ENCODE data around the gene NRF1.

The NRF1 gene

GRCh38 chr7:129742256-129742655 lies 130.7 kb downstream of the NRF1 start:
- DNase-seq: no peak

GRCh38 chr7:129746857-129747529 lies 135.5 kb downstream of the NRF1 start:
- DNase-seq: no peak

GRCh38 chr7:129748356-129749109 lies 137.0 kb downstream of the NRF1 start:
- DNase-seq: no peak

- no peak for DNase-seq
These were observed 138.6 kb downstream of the NRF1 start for GRCh38 chr7:129750091-129750490.

GRCh38 chr7:129750501-129750900 lies 139.0 kb downstream of the NRF1 start:
- DNase-seq: no peak

GRCh38 chr7:129751916-129752315 lies 140.4 kb downstream of the NRF1 start:
- DNase-seq: no peak

DNA sequence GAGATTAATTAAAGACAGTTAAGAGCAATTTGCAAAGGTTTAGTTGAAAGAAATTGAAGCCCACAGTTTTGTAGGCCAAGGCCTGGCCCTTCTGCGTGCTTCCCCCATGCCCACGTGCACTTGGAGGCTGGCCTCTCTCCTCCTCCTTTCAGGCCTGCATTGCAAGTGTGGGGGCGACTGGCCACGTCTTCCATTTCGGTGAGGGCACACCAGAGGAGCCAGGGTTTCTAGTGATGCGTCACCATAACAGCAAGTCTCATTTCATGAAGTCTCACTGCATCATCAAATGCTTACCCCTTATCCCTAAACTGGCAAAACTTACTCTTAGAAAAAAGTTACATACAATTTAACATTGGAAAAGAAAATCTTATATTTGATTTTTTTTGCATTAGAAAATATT lies 141.2 kb downstream of the NRF1 start:
- no peak for DNase-seq

GRCh38 chr7:129754406-129754805 lies 142.9 kb downstream of the NRF1 start:
- no peak for DNase-seq

GRCh38 chr7:129757991-129758390 lies 146.5 kb downstream of the NRF1 start:
- no peak for DNase-seq

DNA sequence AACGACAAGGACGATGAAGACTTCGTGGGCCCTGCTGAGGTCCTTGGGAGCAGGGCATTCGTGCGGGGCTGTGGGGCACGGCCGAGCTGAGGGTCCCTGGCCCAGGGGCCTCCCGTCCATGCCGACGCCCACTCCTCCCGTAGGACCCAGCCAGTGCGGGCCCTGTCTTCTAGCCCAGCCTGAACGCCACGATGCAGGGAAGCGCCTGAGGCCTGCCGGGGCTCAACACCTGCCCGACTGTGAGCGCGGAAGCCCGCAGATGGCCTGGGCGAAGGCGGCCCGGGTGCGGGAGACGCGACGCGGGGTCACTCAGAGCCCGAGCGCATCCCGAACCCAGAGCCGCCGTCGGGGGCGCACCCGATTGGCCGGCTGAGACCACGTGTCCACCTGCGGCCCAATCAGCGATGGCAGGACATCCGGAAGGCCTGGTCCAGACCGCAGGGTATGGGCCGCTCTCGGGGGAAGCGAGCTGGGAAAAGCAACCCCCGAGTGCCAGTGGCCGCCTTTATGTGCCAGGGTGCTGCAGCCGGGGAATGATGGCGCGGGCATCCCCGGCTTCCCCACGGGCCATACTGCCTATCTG lies 151.0 kb downstream of the NRF1 start:
- DNase-seq: no peak

DNA sequence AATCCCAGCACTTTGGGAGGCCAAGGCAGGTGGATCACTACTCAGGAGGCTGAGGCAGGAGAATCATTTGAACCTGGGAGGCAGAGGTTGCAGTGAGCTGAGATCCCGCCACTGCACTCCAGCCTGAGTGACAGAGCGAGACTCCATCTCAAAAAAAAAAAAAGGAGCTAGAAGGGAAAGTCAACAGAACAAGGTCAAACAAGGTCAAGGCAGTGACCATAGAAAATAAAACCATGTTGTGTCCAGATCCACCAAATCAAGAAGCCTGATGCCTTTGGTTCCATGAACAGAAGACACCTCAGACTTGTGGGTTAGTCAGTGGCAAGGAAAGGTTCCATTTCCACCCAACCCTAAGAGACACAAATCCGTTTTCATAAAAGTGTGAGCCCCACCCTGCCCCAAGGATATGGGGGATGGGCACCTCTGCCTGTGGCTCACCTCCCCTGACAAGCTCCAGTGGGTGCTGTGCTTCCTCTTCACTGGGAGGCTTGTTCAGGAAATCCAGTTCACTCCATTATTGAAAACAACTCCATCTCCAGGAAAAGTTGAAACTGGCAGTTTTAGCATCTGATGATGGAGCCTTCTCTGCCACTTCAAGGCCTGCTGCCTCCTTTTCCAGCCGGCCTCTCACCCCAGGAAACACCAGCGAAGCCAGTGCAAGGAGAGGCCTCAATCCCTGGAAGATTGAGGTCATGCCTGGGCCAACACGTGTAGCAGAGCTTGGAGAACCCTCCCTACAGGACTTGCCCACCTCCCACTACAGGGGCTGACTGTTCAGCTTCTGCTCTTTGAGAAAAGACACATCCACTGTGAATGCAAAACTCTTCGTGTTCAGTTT lies 152.9 kb downstream of the NRF1 start:
- DNase-seq: no peak

- no peak for DNase-seq
These were observed 153.8 kb downstream of the NRF1 start for GRCh38 chr7:129765352-129765751.

- DNase-seq: no peak
These were observed 155.8 kb downstream of the NRF1 start for GRCh38 chr7:129767120-129768015.

- DNase-seq: peak; percentile 12
These were observed 157.3 kb downstream of the NRF1 start for GRCh38 chr7:129768614-129769399.

- no peak for DNase-seq
These were observed 157.9 kb downstream of the NRF1 start for GRCh38 chr7:129769400-129769774.

DNA sequence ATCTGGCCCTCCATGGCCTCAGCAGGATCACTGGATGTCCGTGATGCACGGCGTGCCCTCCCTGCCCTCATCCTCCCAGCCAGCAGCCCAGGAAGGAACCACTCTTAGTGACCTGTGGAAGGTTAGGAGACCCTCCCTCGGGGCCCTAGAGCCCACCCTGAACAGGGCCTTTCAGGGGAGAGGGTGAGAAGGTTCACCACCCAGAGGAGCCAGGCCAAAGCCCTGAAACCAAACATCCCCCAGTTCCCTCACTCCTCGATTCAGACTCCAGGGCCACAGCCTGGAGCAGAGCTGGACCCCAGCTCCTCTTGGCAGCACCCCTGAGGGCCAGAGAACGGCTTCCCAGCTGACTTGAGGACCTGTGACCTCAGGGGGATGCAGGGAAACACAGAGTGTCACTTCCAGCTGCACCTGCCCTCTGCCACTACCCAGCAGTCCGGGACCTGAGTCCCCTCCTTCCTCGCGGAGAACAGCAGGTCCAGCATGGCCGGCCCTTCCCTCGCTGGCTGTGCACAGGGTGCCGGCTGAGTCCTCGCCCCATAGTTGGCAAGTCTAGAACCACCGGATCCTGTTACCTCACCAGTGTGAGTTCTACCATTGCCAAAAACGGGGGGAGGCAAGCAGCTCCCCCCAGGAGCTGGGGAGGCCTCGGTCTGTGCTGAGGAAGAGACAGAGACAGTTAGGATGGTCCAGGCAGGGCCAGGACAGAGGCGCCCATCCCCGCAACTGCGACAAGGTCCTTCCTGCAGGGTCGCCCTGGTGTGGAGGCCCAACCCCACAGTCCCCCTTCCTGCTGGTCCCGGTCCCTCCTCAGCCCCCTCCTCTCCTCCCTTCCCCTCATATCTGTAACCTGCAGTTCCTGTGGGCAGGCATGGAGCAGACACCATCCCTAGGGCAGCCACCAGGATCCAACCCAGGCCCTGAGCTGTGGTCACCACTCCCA lies 158.6 kb downstream of the NRF1 start:
- DNase-seq: no peak

GRCh38 chr7:129771201-129771927 lies 159.8 kb downstream of the NRF1 start:
- DNase-seq: no peak

GRCh38 chr7:129771928-129772479 lies 160.5 kb downstream of the NRF1 start:
- no peak for DNase-seq

DNA sequence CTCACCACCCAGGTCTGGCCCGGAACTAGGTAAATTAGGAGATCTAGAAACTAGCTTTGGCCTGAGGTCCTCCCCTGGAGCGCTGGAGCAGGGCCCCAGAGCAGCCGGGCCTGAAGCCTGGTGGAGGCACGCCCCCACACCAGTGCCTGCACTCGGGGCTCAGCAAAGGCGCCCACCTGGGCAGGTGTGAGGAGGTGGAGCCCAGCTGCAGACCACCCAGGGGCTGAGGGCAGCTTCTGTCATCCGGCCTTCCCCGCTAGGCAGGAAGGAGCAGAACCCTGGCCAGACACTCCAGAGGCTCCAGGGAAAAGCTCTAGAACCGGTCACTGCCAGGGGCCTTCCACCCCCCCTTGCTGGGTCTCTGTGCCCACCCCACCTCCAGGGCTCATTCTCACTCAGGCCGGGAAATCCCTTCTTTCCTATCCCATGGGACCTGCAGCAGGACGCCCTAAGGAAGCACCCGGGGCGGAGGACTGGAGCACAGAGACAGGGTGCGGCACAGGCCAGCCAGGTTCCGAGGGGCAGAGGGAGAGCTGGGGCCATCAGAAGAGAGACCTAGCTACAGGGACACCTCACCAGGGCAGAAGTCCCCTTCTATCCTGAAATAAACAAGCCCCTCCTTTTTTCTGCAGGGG lies 161.2 kb downstream of the NRF1 start:
- no peak for DNase-seq
